T47D (cell line): Measurements from ENCODE around the gene FOXO6.

Source experiments
- DNase-seq, 2 experiments: peaks; one replicate each; pipeline versions ENCODE4 v3.0.0 to v3.0.0-alpha.2; 2011 to 2012; ENCODE audit warnings: low read depth in 1 of 2, low spot score in 1 of 2
- JUND ChIP-seq: IDR thresholded peaks from 2 replicates; pipeline ENCODE4 v1.6.1; 2012; ENCODE audit warnings: low read depth
- in situ Hi-C: cut with HindIII; loops from 2 replicates; pipeline ENCODE4 v1.10.0; 2016; ENCODE audit warnings: low sequenced_read_pairs, low pct_unique_long_range_greater_than_20kb

The FOXO6 gene

DNA sequence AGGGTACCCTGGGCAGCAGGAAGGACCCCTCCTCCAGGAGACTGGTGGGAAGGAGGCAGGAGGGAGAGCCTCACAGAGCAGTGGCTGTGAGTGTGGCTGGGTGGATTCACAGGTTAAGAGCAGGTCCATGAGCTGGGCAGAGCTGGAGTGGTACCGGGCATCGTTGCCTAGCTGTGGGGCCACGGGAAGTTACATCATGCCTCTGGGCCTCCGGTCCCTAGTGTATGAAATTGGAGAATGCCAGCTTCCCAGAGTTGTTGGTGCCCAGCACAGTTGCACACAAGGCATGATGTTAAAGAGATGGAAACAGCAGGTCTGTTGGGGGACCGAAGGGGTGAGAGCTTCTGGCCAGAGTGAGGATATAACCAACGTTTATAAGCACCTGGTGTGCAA is 18.5 kb downstream of the FOXO6 start:
- no peak for TF ChIP-seq JUND
- DNase-seq, result no peak
- in situ Hi-C loops, result no loop called here

DNA sequence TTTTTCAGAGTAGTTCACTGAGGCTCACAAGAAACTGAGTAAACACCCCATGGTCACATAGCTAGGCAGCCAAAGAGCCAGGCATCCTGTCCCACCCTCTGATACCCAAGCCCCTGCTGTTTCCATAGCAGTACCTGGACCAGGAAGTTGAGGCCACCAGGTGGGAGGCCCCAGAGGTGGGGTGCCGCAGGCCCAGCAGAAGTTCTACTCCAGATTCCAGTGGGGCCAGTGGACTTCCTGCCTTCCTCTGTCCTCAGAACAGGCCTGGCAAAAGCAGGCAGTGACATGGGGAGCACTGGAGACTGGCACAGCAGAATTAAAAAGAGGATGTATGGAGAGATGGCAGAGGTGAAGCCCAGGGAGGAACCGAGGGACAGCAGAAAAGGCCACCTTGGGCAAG is 19.0 kb downstream of the FOXO6 start:
- in situ Hi-C loops, result no loop called here
- TF ChIP-seq JUND, result no peak

DNA sequence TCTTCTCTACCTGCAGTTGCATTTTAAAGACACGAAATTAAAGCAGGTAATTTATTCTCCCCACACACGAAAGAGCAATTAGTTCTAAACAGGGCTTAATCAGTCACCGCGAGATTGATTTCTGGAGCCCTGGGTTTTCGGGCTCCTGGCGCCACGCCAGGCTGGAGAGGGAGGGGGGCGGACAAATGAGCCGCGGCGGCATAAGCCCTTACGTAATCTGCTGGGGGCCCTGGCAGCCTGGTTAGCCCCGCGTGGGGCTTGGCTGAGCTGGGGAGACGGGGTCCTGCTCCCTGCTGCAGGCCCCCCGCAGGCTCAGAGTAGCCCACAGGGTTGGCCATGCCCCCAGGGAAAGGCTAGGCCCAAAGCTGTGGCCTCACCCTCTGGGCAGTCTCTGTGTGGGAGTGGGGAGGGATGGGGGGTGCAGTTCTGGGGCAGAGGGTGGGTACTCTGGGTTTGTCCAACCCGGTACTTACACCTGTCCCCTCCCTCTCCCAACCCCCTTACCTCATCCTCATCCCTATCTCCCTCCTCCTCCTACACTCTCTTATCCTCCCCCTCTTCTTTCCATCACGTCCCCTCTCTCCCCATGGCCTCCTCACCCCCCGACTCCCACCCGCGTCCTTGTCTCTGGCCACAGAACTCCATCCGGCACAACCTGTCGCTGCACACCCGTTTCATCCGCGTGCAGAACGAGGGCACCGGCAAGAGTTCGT is 19.9 kb downstream of the FOXO6 start:
- TF ChIP-seq JUND, result no peak
- in situ Hi-C loops, result no loop called here
- DNase-seq, result no peak

More for the DNA sequence above, 19.0 kb downstream of the FOXO6 start:
- no peak for DNase-seq

DNA sequence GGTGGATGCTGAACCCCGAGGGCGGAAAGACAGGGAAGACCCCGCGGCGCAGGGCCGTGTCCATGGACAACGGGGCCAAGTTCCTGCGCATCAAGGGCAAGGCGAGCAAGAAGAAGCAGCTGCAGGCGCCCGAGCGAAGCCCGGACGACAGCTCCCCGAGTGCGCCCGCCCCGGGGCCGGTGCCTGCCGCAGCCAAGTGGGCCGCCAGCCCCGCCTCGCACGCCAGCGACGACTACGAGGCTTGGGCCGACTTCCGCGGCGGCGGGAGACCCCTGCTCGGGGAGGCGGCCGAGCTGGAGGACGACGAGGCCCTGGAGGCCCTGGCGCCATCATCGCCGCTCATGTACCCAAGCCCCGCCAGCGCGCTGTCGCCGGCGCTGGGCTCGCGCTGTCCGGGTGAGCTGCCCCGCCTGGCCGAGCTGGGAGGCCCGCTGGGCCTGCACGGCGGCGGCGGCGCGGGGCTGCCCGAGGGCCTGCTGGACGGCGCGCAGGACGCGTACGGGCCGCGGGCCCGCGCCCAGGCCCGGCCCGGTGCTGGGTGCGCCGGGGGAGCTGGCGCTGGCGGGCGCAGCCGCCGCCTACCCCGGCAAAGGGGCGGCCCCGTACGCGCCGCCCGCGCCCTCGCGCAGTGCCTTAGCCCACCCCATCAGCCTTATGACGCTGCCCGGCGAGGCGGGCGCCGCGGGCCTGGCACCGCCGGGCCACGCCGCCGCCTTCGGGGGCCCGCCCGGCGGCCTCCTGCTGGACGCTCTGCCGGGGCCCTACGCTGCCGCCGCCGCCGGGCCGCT is 20.7 kb downstream of the FOXO6 start:
- in situ Hi-C loops, result no loop called here
- no peak for DNase-seq
- no peak for TF ChIP-seq JUND

DNA sequence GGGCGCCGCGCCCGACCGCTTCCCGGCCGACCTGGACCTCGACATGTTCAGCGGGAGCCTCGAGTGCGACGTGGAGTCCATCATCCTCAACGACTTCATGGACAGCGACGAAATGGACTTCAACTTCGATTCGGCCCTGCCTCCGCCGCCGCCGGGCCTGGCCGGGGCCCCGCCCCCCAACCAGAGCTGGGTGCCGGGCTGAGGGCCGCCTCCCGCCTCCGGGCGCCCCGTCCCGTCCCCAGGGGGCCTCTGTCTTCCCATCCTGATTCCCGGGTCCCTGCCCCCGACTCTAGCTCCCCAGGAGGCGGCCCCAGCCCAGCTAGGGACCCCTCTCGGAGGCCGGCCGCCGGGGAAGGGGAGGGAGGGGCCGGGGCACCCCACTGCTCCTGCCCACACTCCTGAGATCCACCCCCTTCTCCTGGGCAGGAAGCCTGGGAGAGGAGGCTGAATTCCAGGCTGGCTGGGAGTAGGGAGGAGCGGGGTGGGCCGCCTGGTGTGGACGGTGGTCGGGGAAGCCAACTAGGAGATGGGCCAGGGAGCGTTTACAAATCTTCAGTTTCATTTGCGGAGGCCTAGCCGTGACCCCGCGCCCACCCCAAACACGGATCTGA is 21.4 kb downstream of the FOXO6 start:
- TF ChIP-seq JUND, result no peak
- in situ Hi-C loops, result no loop called here
- DNase-seq, result no peak

DNA sequence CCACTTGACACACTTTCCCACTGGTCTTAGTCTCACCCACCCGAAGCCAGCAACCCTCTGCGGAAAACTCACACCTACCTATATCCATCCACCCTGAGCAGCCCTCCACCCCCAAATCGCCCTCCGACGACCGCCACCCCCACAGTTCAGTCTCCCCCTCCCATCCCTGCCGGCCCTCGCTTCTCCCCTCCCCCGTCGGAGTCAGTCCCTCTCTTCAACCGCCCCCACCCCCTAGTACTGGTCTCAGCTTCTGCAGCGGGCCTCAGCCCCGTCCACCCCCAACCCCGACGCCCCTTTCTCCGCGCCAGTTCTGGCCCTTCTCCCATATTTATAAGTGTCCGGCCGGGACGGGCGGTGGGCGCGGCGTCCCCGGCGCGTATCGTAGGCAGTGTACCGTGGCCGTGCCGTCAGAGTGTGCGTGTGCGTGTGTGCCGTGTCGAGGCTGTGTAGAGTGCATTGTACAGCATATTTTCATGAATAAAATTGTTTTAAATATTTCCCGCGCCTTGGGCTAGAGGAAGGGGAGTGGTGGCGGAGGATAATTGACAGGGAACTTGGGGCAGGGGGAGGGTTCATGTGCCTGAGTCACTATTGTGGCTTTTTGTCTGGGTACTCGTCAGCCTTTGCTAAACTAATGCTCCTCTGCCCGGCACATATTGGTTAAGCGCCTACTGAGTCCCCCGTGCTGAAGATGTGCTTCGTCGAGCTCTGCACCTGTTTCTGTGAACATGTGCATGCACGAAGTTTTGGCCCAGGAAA is 22.0 kb downstream of the FOXO6 start:
- DNase-seq, result no peak
- TF ChIP-seq JUND, result no peak
- in situ Hi-C loops, result no loop called here

DNA sequence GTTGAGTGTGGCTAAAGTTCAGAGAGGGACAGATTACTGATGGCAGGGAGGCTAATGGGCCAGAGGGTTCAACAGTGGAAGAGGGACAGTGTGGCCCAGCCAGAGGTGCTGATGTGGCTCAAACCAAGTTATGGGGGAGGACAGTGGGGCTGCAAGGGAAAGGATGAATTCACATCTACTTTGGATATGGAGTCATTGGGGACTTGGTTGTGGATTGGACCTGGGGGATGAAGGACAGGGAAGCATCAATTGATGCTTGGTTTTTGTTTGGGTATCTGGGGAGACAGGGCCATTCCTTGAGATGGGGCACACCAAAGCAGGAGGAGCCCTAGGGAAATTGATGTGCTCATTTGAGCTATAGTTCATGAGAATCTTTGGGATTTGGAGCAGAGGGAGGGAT is 23.3 kb downstream of the FOXO6 start:
- DNase-seq, result no peak
- in situ Hi-C loops, result no loop called here
- TF ChIP-seq JUND, result no peak

DNA sequence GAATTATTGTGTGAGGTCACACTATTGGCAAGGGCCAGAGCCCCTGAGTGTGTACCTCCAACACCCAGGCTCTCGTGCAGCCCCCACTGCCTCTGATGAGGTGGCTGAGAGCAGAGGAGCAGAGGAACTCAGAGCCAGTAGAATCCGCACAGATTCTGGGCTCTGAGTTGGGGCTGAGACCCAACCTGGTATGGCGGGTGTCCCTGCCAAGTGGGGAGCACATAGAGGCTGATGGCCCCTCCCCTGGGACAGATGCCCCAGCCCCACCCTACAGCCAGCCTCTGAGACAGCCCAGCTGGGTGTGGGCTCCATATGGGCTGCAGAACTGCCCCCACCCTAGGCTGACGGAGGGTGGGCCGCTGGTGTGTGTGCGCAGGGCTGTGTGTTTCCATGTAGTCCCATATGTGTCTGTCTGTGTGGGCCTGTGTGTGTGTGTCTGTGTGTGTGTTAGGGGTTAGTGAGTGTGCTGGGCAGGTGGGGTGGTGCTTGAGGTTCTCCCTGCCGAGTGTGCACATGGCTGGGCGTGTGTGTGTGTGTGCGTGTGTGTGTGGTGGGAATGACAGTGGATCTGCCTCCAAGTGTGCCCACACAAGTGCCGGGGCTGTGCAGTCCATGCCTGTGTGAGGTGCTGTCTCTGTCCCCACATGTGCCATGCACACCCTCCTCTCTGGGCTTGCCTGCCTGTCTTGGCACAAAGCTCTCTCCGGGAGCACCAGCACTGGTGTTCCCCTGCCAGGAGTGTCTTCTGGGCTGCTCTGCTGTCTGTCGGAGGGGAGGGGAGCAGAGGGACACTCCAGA is 24.4 kb downstream of the FOXO6 start:
- DNase-seq, result no peak
- in situ Hi-C loops, result no loop called here
- TF ChIP-seq JUND, result no peak

DNA sequence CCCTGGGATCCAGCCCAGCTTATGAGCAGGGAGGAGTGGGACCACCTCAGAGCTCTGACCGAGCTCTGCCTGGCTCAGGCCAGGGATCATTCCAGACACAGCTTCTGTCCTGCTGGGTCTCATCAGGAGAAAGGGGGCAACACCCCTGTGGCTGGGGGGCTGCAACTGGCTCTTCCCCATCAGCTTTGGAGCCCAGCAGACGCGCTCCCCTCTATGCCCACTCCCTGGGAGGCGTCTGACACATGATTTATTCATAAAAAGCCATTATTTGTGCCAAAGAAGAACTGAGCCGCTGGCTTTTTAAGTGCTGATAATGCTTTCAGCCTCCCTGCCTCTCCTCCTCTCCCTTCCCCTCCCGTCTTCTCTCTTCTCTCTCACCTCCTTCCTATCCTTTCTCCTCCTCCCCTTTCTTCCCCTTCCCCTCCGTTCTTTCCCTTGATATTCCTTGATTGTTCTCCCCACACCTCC is 25.0 kb downstream of the FOXO6 start:
- no peak for DNase-seq
- in situ Hi-C loops, result no loop called here
- TF ChIP-seq JUND, result no peak

DNA sequence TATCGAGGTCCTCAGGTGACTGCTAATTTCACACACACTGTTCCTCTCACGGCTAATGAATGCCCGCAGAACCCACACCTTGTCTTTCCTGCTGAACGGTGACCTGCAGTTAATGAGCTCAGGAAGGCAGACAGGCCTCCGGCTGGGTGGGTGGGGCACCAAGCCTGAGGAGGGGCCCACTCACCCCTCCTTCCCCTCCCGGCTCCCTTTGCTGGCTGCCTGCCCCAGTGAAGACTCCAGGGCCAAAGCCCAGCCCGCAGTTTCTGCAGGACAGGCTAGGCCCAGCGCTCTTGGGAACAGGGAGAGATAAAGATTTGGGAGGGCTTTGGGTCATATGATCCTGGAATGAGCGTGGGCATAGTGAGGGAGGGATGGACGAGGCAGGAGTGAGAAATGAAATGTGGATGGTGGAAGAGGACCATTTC is 26.4 kb downstream of the FOXO6 start:
- peak; percentile 51 to 58 for DNase-seq
- no peak for TF ChIP-seq JUND
- in situ Hi-C loops, result no loop called here

DNA sequence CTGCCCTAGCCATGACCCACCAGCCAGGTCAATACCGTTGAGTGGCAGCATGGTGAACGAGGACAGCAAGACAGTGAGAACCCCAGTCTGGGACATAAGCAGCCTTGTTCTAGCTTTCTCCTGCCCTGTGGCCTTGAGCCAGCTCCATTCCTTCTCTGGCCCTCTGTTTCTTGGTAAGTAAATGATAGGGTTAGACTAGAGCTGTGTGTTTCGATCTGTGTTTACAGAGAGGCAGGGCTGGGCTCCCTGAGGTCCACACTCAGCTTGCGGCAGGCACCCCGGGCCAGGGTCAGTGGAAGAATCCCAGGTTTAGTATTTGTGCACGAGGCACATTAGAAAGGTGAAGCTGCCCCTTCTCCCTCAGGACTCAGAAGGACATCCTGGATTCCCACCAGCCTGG is 27.3 kb downstream of the FOXO6 start:
- no peak for TF ChIP-seq JUND
- in situ Hi-C loops, result no loop called here
- DNase-seq, result no peak

DNA sequence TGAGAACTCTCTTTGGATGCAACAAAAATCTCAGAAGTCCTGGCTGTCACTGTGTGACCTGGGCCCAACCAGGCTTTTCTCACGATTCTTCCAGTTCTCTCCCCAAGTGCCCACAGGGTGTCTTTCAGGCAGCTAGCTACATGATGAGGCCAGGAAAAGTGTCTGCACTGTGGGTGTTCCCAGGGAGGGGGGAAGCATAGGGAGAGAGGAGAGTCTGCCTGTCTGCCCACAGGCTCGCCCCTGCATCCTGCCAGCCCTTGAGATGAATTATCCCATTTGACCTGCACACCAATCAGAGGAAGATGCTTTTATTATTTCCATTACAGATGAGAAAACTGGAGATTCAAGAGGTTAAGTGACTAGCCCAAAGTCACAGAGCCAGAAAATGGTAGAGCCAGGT is 27.8 kb downstream of the FOXO6 start:
- in situ Hi-C loops, result no loop called here
- DNase-seq, result no peak
- TF ChIP-seq JUND, result no peak
